Stimulated activated CD4-positive, alpha-beta T cell treated with anti-CD3 and anti-CD28 coated beads, Interleukin-1b, Interleukin-23, amount 100 ng/mL, for 24 hours (primary cell): Measurements from ENCODE around the gene TBC1D3D.
"Not testable (repeated sequence)": the region's sequence is repeated elsewhere in the genome, so short reads cannot be mapped to it uniquely, and the experiment has no call there.

Experiments used
- DNase-seq, 4 experiments: peaks; one replicate each; pipeline ENCODE4 v3.0.0-alpha.2; 2020; ENCODE audit warnings: low read depth in 4 of 4, low spot score in 1 of 4

The TBC1D3D gene

GRCh38 chr17:38003676-38004075 lies at the start of gene TBC1D3D:
TBC1D3D (plus strand) TSS chr17:38003976; CDS start chr17:38005561, 1,585 bp downstream.
- not testable (repeated sequence) for DNase-seq

GRCh38 chr17:37988960-37989359 lies 14.8 kb upstream of the TBC1D3D start, which contains the start of gene TBC1D3L:
TBC1D3L (minus strand) TSS chr17:37989060; CDS start chr17:37987520, 1,540 bp downstream.
- not testable (repeated sequence) for DNase-seq
